ENCODE results near the gene SCN1A. TPM values are rescaled to one million over a fixed set of nuclear protein-coding genes. Genes with fewer than 3 reads are reported as not detected.

SCN1A gene
- total and polyA plus RNA-seq, 2 of the 4 experiments (the other 2 are of a cell fraction), result under 0.01 TPM; not detected in 1

GRCh38 chr2:166032361-166032760 is 95.5 kb downstream of the SCN1A start:
- no peak overlapping the region for H3K4me2 ChIP-seq (ENCODE audit: low read depth, low read length)
- H3K14ac ChIP-seq (replicated peaks; ENCODE audit: low read depth, low read length), result no peak overlapping the region
- no peak overlapping the region for H2AFZ ChIP-seq (replicated peaks; ENCODE audit: low read length, poor library complexity)
- H4K5ac ChIP-seq (ENCODE audit: low read depth, low read length), result no peak overlapping the region
- ATAC-seq (ENCODE audit: low read depth) (no peak), DNase-seq (peak; percentile 3)
- H3K9ac ChIP-seq (ENCODE audit: low read depth, low read length), result no peak overlapping the region
- no peaks in the 10 kb centered on the region; the same call in 1 of the 2 replicates for H3K27me3 ChIP-seq (ENCODE audit: control insufficient read depth, insufficient read depth, low read length)
- peak; percentile 25; the same call in 1 of the 2 replicates for TF ChIP-seq CEBPB (IDR thresholded peaks at IDR 0.05; ENCODE audit: low read depth, low read length)
- TF ChIP-seq USF2 (IDR thresholded peaks at IDR 0.05; ENCODE audit: low read depth, low read length), result no peak
- dilution Hi-C loops (cut with HindIII; ENCODE audit: low sequenced_read_pairs, unreplicated experiment) (no loop called here), in situ Hi-C loops (cut with MboI; ENCODE audit: low sequenced_read_pairs) (no loop called here), intact Hi-C loops (cut with micrococcal nuclease) (no loop called here)
- H4K91ac ChIP-seq (ENCODE audit: insufficient read depth, low read depth, low read length), result no peak overlapping the region
- no peak overlapping the region for H3K56ac ChIP-seq (ENCODE audit: extremely low read depth, insufficient read depth, low read length)
- H3K9me3 ChIP-seq (ENCODE audit: control insufficient read depth, insufficient read depth, low read length), result no peaks in the 10 kb centered on the region
- CTCF ChIA-PET, result no interaction called here
- no peaks in the 10 kb centered on the region for H3K79me1 ChIP-seq (ENCODE audit: low read depth in 1 of 2, low read length in 2 of 2)
- H3K9me1 ChIP-seq (ENCODE audit: insufficient read depth, low read length), result no peaks in the 10 kb centered on the region
- no peak overlapping the region for H3K27ac ChIP-seq (ENCODE audit: insufficient read depth, low read length)
- no peaks in the 10 kb centered on the region for H3K36me3 ChIP-seq (ENCODE audit: control insufficient read depth, insufficient read depth, low read length)
- no peak overlapping the region for H2BK15ac ChIP-seq (ENCODE audit: low read depth, low read length)
- no peak overlapping the region for H2BK20ac ChIP-seq (ENCODE audit: low read depth, low read length)
- no peak overlapping the region for H2AK9ac ChIP-seq (replicated peaks; ENCODE audit: low read depth, low read length, poor library complexity)
- no peak overlapping the region for H2AK5ac ChIP-seq (ENCODE audit: low read depth, low read length)
- H3K23ac ChIP-seq (ENCODE audit: low read depth, low read length), result no peak overlapping the region
- no peak overlapping the region for H4K8ac ChIP-seq (ENCODE audit: low read depth in 2 of 2, low read length in 2 of 2)
- no peak overlapping the region for H2BK120ac ChIP-seq (ENCODE audit: low read depth, low read length)
- no peak overlapping the region for H3K4me3 ChIP-seq (ENCODE audit: insufficient read depth, low read depth, low read length)
- H3K4me1 ChIP-seq (ENCODE audit: control insufficient read depth, insufficient read depth, low read length), result no peaks in the 10 kb centered on the region
- BruUV-seq (replicated peaks), result no TSS peak
- no peak overlapping the region for H3K4ac ChIP-seq (ENCODE audit: low read depth, low read length)
- WGBS, 2 experiments (ENCODE audit: extremely low coverage in 2 of 2, insufficient read length in 1 of 2), result no CpG with 5 or more reads among the region's 1 CpG
- POLR2A ChIA-PET (ENCODE audit: unreplicated experiment), result no interaction called here
- H3K18ac ChIP-seq (ENCODE audit: low read depth, low read length), result no peak overlapping the region
- H2BK5ac ChIP-seq (ENCODE audit: low read depth, low read length, poor library complexity, severe bottlenecking), result no peak overlapping the region
- H4K20me1 ChIP-seq (ENCODE audit: insufficient read depth, low read length), result no peaks in the 10 kb centered on the region
